IMR-90 (cell line): ENCODE measurements around the gene UNK. TPM values are rescaled to one million over a fixed set of nuclear protein-coding genes. Genes with fewer than 3 reads are reported as not detected.

Experiments used
- ATAC-seq: fragments of 200-7000 bp; cut with Tn5 transposase; 2 replicates; pipeline ENCODE4 v1.9.1; 2020; ENCODE audit warnings: low read depth, mild to moderate bottlenecking, moderate library complexity
- BruUV-seq: library from RNA; stranded (reverse); fragments of 400-500 nt; replicated peaks from 2 replicates; lab custom pipeline; 2021; lab: Mats Ljungman, UMichigan
- CTCF ChIA-PET: fragments of 300-600 bp; formaldehyde crosslinking; extraction: SDS; loops from one replicate; lab custom pipeline; 2021; ENCODE audit warnings: antibody characterized with exemption; lab: Yijun Ruan, JAX
- POLR2A ChIA-PET: fragments of 300-600 bp; sonication (Branson Sonifier 250); formaldehyde crosslinking; loops from one replicate; lab custom pipeline; 2022; ENCODE audit warnings: antibody characterized with exemption; ENCODE audit not compliant: unreplicated experiment; lab: Charles Lee
- DNase-seq: peaks from one replicate; pipeline ENCODE4 v3.0.0; 2013
- H2AFZ ChIP-seq: replicated peaks from 2 replicates; pipeline ENCODE3; 2013; ENCODE audit warnings: low read length, mild to moderate bottlenecking; ENCODE audit not compliant: poor library complexity
- H2AK5ac ChIP-seq: 2 replicates; pipeline ENCODE4 v1.6.1; 2013; ENCODE audit warnings: low read depth, low read length, inconsistent platforms
- H2AK9ac ChIP-seq: replicated peaks from 2 replicates; pipeline ENCODE3; 2013; ENCODE audit warnings: mild to moderate bottlenecking, low read depth, low read length, moderate library complexity; ENCODE audit not compliant: poor library complexity
- H2BK120ac ChIP-seq: 2 replicates; pipeline ENCODE4 v1.6.1; 2013; ENCODE audit warnings: low read depth, low read length, inconsistent platforms
- H2BK15ac ChIP-seq: 3 replicates; pipeline ENCODE4 v1.6.1; 2013; ENCODE audit warnings: low read depth, low read length, inconsistent platforms
- H2BK20ac ChIP-seq: 2 replicates; pipeline ENCODE4 v1.6.1; 2013; ENCODE audit warnings: low read depth, mild to moderate bottlenecking, inconsistent platforms, low read length, moderate library complexity
- H2BK5ac ChIP-seq: 2 replicates; pipeline ENCODE4 v1.6.1; 2013; ENCODE audit warnings: mild to moderate bottlenecking, low read depth, low read length, inconsistent platforms; ENCODE audit not compliant: poor library complexity, severe bottlenecking
- H3K14ac ChIP-seq: replicated peaks from 2 replicates; pipeline ENCODE4 v1.6.1; 2013; ENCODE audit warnings: low read depth, low read length, inconsistent platforms
- H3K18ac ChIP-seq: 2 replicates; pipeline ENCODE4 v1.6.1; 2013; ENCODE audit warnings: low read depth, low read length, control low read depth
- H3K23ac ChIP-seq: 2 replicates; pipeline ENCODE4 v1.6.1; 2013; ENCODE audit warnings: low read depth, low read length, inconsistent platforms
- H3K27ac ChIP-seq: 2 replicates; pipeline ENCODE4 v1.5.1; 2013; ENCODE audit warnings: mild to moderate bottlenecking, control low read depth, low read length; ENCODE audit not compliant: insufficient read depth
- H3K27me3 ChIP-seq: 2 replicates; pipeline ENCODE4 v1.6.1; 2013; ENCODE audit warnings: low read length; ENCODE audit not compliant: control insufficient read depth, insufficient read depth
- H3K36me3 ChIP-seq: 2 replicates; pipeline ENCODE4 v1.6.1; 2013; ENCODE audit warnings: low read length, mixed read lengths; ENCODE audit not compliant: control insufficient read depth, insufficient read depth
- H3K4ac ChIP-seq: 2 replicates; pipeline ENCODE4 v1.6.1; 2013; ENCODE audit warnings: low read depth, low read length, inconsistent platforms
- H3K4me1 ChIP-seq: 2 replicates; pipeline ENCODE4 v1.6.1; 2013; ENCODE audit warnings: low read length, mixed read lengths; ENCODE audit not compliant: control insufficient read depth, insufficient read depth
- H3K4me2 ChIP-seq: 2 replicates; pipeline ENCODE4 v1.6.1; 2013; ENCODE audit warnings: low read depth, mild to moderate bottlenecking, control low read depth, low read length, moderate library complexity
- H3K4me3 ChIP-seq: 2 replicates; pipeline ENCODE4 v1.5.1; 2013; ENCODE audit warnings: low read depth, mild to moderate bottlenecking, control low read depth, low read length, moderate library complexity; ENCODE audit not compliant: insufficient read depth
- H3K56ac ChIP-seq: 2 replicates; pipeline ENCODE4 v1.6.1; 2013; ENCODE audit warnings: low read length, inconsistent platforms; ENCODE audit not compliant: insufficient read depth; ENCODE audit errors: extremely low read depth
- H3K79me1 ChIP-seq, 2 experiments: 2 replicates each; pipeline ENCODE4 v1.6.1; 2013; ENCODE audit warnings: low read length in 2 of 2, inconsistent platforms in 1 of 2, low read depth in 1 of 2
- H3K9ac ChIP-seq: 2 replicates; pipeline ENCODE4 v1.6.1; 2013; ENCODE audit warnings: low read depth, low read length, control low read depth
- H3K9me1 ChIP-seq: 2 replicates; pipeline ENCODE4 v1.6.1; 2013; ENCODE audit warnings: low read length, inconsistent platforms; ENCODE audit not compliant: insufficient read depth
- H3K9me3 ChIP-seq: 2 replicates; pipeline ENCODE4 v1.6.1; 2013; ENCODE audit warnings: low read length; ENCODE audit not compliant: control insufficient read depth, insufficient read depth
- H4K20me1 ChIP-seq: 2 replicates; pipeline ENCODE4 v1.6.1; 2013; ENCODE audit warnings: low read length, inconsistent platforms; ENCODE audit not compliant: insufficient read depth
- H4K5ac ChIP-seq: 2 replicates; pipeline ENCODE4 v1.6.1; 2013; ENCODE audit warnings: mild to moderate bottlenecking, low read depth, low read length, control low read depth
- H4K8ac ChIP-seq, 2 experiments: 2 replicates each; pipeline ENCODE4 v1.6.1; 2013; ENCODE audit warnings: low read depth in 2 of 2, low read length in 2 of 2, control low read depth in 1 of 2, inconsistent platforms in 1 of 2
- H4K91ac ChIP-seq: 2 replicates; pipeline ENCODE4 v1.6.1; 2013; ENCODE audit warnings: low read depth, low read length, inconsistent platforms; ENCODE audit not compliant: insufficient read depth
- CEBPB ChIP-seq: IDR thresholded peaks from 2 replicates; pipeline ENCODE4 v1.6.1; 2012; ENCODE audit warnings: low read depth, low read length, improper control_type of control experiment
- CHD1 ChIP-seq: IDR thresholded peaks from 2 replicates; pipeline ENCODE4 v1.6.1; 2012; ENCODE audit warnings: low read depth, low read length, improper control_type of control experiment
- FOS ChIP-seq: fragments of 150-350 bp; IDR thresholded peaks from 2 replicates; pipeline ENCODE4 v1.6.1; 2016; ENCODE audit warnings: low read depth, low read length
- MAFK ChIP-seq: IDR thresholded peaks from 2 replicates; pipeline ENCODE4 v1.6.1; 2012; ENCODE audit warnings: low read depth, low read length, improper control_type of control experiment
- MAZ ChIP-seq: IDR thresholded peaks from 2 replicates; pipeline ENCODE4 v1.6.1; 2012; ENCODE audit warnings: low read depth, mild to moderate bottlenecking, low read length, improper control_type of control experiment, moderate library complexity, borderline replicate concordance
- RCOR1 ChIP-seq: IDR thresholded peaks from 2 replicates; pipeline ENCODE4 v1.6.1; 2012; ENCODE audit warnings: mild to moderate bottlenecking, low read length, improper control_type of control experiment; ENCODE audit not compliant: insufficient replicate concordance
- RFX5 ChIP-seq: IDR thresholded peaks from 2 replicates; pipeline ENCODE4 v1.8.0; 2012; ENCODE audit warnings: low read depth, mild to moderate bottlenecking, low read length, moderate library complexity
- SMC3 ChIP-seq: fragments of 150-350 bp; IDR thresholded peaks from 2 replicates; pipeline ENCODE4 v1.6.1; 2016; ENCODE audit warnings: low read depth, mild to moderate bottlenecking, antibody characterized with exemption, low read length, moderate library complexity
- WGBS, 2 experiments: methylation state at CpG; one replicate each; pipeline versions ENCODE4 v1.1.5 to v1.1.7; 2013; ENCODE audit warnings: missing lambda C conversion rate in 2 of 2; ENCODE audit not compliant: insufficient read length in 1 of 2; ENCODE audit errors: extremely low coverage in 2 of 2; 5-methylcytosine and 5-hydroxymethylcytosine counted together
- dilution Hi-C: fragments of 300-500 bp; cut with HindIII; formaldehyde crosslinking; loops from one replicate; pipeline ENCODE4 v1.14.3; 2018; ENCODE audit warnings: low sequenced_read_pairs; ENCODE audit not compliant: unreplicated experiment
- in situ Hi-C: fragments of 300-500 bp; cut with MboI; formaldehyde crosslinking; loops from 3 replicates; pipeline ENCODE4 v1.14.3; 2019; ENCODE audit warnings: low sequenced_read_pairs, inconsistent platforms, mixed read lengths
- intact Hi-C: fragments of 100-400 bp; cut with micrococcal nuclease; formaldehyde crosslinking; loops from 2 replicates; pipeline ENCODE4 v1.10.0; 2022
- polyA plus RNA-seq, 3 experiments: library from polyadenylated mRNA; depleted of rRNA; stranded (reverse); fragments of >200 nt; gene quantifications; 2 replicates each; pipeline ENCODE4 v1.2.3, GENCODE V29; 2012; ENCODE audit warnings: low replicate concordance in 1 of 3
- total RNA-seq: library from RNA; depleted of rRNA; stranded (reverse); fragments of >200 nt; gene quantifications from 2 replicates; pipeline ENCODE4 v1.2.3, GENCODE V29; 2012
- TF ChIP-seq, protein P1 (sequence below): conservative IDR thresholded peaks from 2 replicates; pipeline ENCODE4 v1.5.1; 2012; ENCODE audit warnings: mild to moderate bottlenecking, low read depth, low read length, improper control_type of control experiment

Gene UNK
- total and polyA plus RNA-seq, 2 of the 4 experiments (the other 2 are of a cell fraction): 15.4 to 17.3 TPM

- Histone ChIP-seq H3K14ac (no peak overlapping the region), H3K4me1 (peaks cover 4% of the 10 kb centered on the region), H2AFZ (no peak overlapping the region), H3K23ac (no peak overlapping the region), H4K8ac (no peak overlapping the region), H3K56ac (no peak overlapping the region), H3K27me3 (no peaks in the 10 kb centered on the region; the same call in 1 of the 2 replicates), H2BK120ac (no peak overlapping the region), H2AK5ac (peak overlapping the region; percentile 24; the same call in 1 of the 2 replicates), H4K5ac (no peak overlapping the region), H3K27ac (no peak overlapping the region), H2BK20ac (no peak overlapping the region), H4K20me1 (no peaks in the 10 kb centered on the region), H4K91ac (no peak overlapping the region), H3K4ac (no peak overlapping the region), H3K4me3 (no peak overlapping the region), H3K36me3 (no peaks in the 10 kb centered on the region), H3K18ac (no peak overlapping the region), H3K9me1 (0 out of 2 replicates have a peak, but pooled peaks cover 4% of the 10 kb centered on the region), H3K79me1 (no peaks in the 10 kb centered on the region), H3K4me2 (no peak overlapping the region), H3K9me3 (no peaks in the 10 kb centered on the region), H2BK15ac (no peak overlapping the region), H2BK5ac (no peak overlapping the region), H2AK9ac (no peak overlapping the region), H3K9ac (no peak overlapping the region)
- dilution Hi-C loops: no loop called here
- intact Hi-C loops: no loop called here
- TF ChIP-seq CHD1: no peak
- no peak for TF ChIP-seq RFX5
- TF ChIP-seq MAFK: no peak
- TF ChIP-seq, protein P1, sequence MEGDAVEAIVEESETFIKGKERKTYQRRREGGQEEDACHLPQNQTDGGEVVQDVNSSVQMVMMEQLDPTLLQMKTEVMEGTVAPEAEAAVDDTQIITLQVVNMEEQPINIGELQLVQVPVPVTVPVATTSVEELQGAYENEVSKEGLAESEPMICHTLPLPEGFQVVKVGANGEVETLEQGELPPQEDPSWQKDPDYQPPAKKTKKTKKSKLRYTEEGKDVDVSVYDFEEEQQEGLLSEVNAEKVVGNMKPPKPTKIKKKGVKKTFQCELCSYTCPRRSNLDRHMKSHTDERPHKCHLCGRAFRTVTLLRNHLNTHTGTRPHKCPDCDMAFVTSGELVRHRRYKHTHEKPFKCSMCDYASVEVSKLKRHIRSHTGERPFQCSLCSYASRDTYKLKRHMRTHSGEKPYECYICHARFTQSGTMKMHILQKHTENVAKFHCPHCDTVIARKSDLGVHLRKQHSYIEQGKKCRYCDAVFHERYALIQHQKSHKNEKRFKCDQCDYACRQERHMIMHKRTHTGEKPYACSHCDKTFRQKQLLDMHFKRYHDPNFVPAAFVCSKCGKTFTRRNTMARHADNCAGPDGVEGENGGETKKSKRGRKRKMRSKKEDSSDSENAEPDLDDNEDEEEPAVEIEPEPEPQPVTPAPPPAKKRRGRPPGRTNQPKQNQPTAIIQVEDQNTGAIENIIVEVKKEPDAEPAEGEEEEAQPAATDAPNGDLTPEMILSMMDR: no peak
- no peak for TF ChIP-seq RCOR1
- TF ChIP-seq FOS: no peak
- TF ChIP-seq SMC3: no peak
- TF ChIP-seq MAZ: no peak
- no peak for TF ChIP-seq CEBPB
- ChIA-PET CTCF (interaction anchor here (0.8 kb wide), 1 partner anchor 57 kb away, joined by 3 read pairs; no protein-coding TSS in a partner anchor), POLR2A (interaction anchor here (0.6 kb wide), 1 partner anchor 40 kb away, joined by 3 read pairs; no protein-coding TSS in a partner anchor)
- ATAC-seq (no peak), DNase-seq (no peak)
- in situ Hi-C loops: no loop called here
- no TSS peak for BruUV-seq
- 81% methylated on average over 19 of the region's 36 CpGs; no CpG with 5 or more reads in 1 of the 2 experiments for WGBS, 2 experiments
These were observed 55.6 kb downstream of the UNK start for GRCh38 chr17:75839942-75840798.
